Gastrocnemius medialis (tissue), 4 donors: Measurements from ENCODE around the gene TINCR. TPM values are rescaled to one million over a fixed set of nuclear protein-coding genes. Genes with fewer than 3 reads are reported as not detected.

Experiments
- ATAC-seq, 2 donors: fragments of 150-250 bp; one replicate each; pipeline ENCODE4 v1.9.1; 2016
- DNase-seq, 2 donors: peaks; one replicate each; pipeline ENCODE4 v3.0.0-alpha.2; 2019
- H3K27ac ChIP-seq, 4 donors: fragments of 200-600 bp; sonication (generic); 1 replicate in 1 of 4; 2 replicates in 3 of 4; pipeline ENCODE4 v1.5.1; 2016 to 2018; ENCODE audit warnings: mild to moderate bottlenecking in 2 of 4, moderate library complexity in 1 of 4
- H3K27me3 ChIP-seq, 3 donors: fragments of 200-600 bp; sonication (generic) in 2 of 3; 1 replicate in 1 of 3; 2 replicates in 2 of 3; pipeline versions ENCODE4 v1.5.1 to v1.6.0; 2016 to 2019; ENCODE audit warnings: mild to moderate bottlenecking in 1 of 3, moderate library complexity in 1 of 3
- H3K36me3 ChIP-seq, 2 donors: fragments of 200-600 bp; sonication (generic) in 1 of 2; one replicate each; pipeline ENCODE4 v1.5.1; 2017 to 2018
- H3K4me1 ChIP-seq, 2 donors: fragments of 200-600 bp; sonication (generic) in 1 of 2; one replicate each; pipeline ENCODE4 v1.5.1; 2016 to 2017; ENCODE audit warnings: mild to moderate bottlenecking in 2 of 2
- H3K4me3 ChIP-seq, 4 donors: fragments of 200-600 bp; sonication (generic) in 3 of 4; 1 replicate in 1 of 4; 2 replicates in 3 of 4; pipeline ENCODE4 v1.5.1; 2016 to 2019; ENCODE audit warnings: mild to moderate bottlenecking in 2 of 4
- H3K9me3 ChIP-seq, 3 donors: fragments of 200-600 bp; sonication (generic) in 2 of 3; 1 replicate in 1 of 3; 2 replicates in 2 of 3; pipeline ENCODE4 v1.5.1; 2016 to 2019
- CTCF ChIP-seq, 5 experiments: fragments of 450-650 bp in 3 of 5; fragments of 200-600 bp in 2 of 5; sonication (generic) in 2 of 5; IDR thresholded peaks in 4 of 5; conservative IDR thresholded peaks in 1 of 5; 1 replicate in 4 of 5; 2 replicates in 1 of 5; pipeline ENCODE4 v1.5.1; 2016 to 2019; ENCODE audit warnings: antibody characterized with exemption in 5 of 5, mild to moderate bottlenecking in 3 of 5, moderate library complexity in 3 of 5
- POLR2A ChIP-seq, 2 donors: fragments of 450-650 bp; IDR thresholded peaks; one replicate each; pipeline ENCODE4 v1.6.1; 2017; ENCODE audit warnings: antibody characterized with exemption in 2 of 2, mild to moderate bottlenecking in 2 of 2, moderate library complexity in 2 of 2
- in situ Hi-C, 4 donors: fragments of 200-750 bp; cut with MboI; loops; one replicate each; pipeline versions ENCODE4 v1.15.0 to v1.8.0; 2017; ENCODE audit warnings: low sequenced_read_pairs in 4 of 4
- intact Hi-C: fragments of 100-400 bp; cut with DNase I; formaldehyde crosslinking; loops from one replicate; pipeline ENCODE4 v1.15.1; 2023; ENCODE audit warnings: low total_unique reads
- total RNA-seq, 4 donors: library from RNA; depleted of rRNA; stranded (reverse); fragments of >200 nt; gene quantifications; one replicate each; pipeline versions ENCODE4 v1.1.0 to v1.2.3, GENCODE V29; 2016

TINCR gene
- total RNA-seq, 4 donors from 2014 or later, result 0.10 TPM; not detected in 3

GRCh38 chr19:5563935-5564612 is 3.7 kb downstream of the TINCR start:
- H3K4me1 ChIP-seq, result no peaks in the 10 kb centered on the region
- no peaks in the 10 kb centered on the region for H3K36me3 ChIP-seq
- DNase-seq, result no peak
- intact Hi-C loops (no loop called here), in situ Hi-C loops (no loop called here)
- ATAC-seq, result peak in 1 of 2 donors; percentile 39
- H3K27ac ChIP-seq, result no peak overlapping the region
- peaks cover 0 to 4% (median 0%) of the 10 kb centered on the region in 3 donors for H3K9me3 ChIP-seq
- no peak overlapping the region for H3K4me3 ChIP-seq
- TF ChIP-seq CTCF (IDR thresholded peaks at IDR 0.05 in 4 of 5, conservative IDR thresholded peaks at IDR 0.05 in 1 of 5), result no peak
- no peak for TF ChIP-seq POLR2A (IDR thresholded peaks at IDR 0.05)
- H3K27me3 ChIP-seq, result peaks cover 66 to 74% (median 66%) of the 10 kb centered on the region in 3 donors

GRCh38 chr19:5563008-5563431 is 4.7 kb downstream of the TINCR start:
- no peaks in the 10 kb centered on the region for H3K4me1 ChIP-seq
- no peaks in the 10 kb centered on the region for H3K36me3 ChIP-seq
- in situ Hi-C loops (no loop called here), intact Hi-C loops (no loop called here)
- no peak overlapping the region for H3K4me3 ChIP-seq
- H3K27me3 ChIP-seq, result peaks cover 60 to 73% (median 66%) of the 10 kb centered on the region in 3 donors
- DNase-seq (no peak), ATAC-seq (no peak)
- peaks cover 0 to 4% (median 0%) of the 10 kb centered on the region in 3 donors for H3K9me3 ChIP-seq
- H3K27ac ChIP-seq, result no peak overlapping the region
- TF ChIP-seq POLR2A (IDR thresholded peaks at IDR 0.05) (no peak), CTCF (IDR thresholded peaks at IDR 0.05 in 4 of 5, conservative IDR thresholded peaks at IDR 0.05 in 1 of 5) (no peak)

- no peak overlapping the region for H3K27ac ChIP-seq
- ATAC-seq (no peak), DNase-seq (no peak)
- H3K9me3 ChIP-seq, result peaks cover 0 to 4% (median 0%) of the 10 kb centered on the region in 3 donors
- in situ Hi-C loops (no loop called here), intact Hi-C loops (no loop called here)
- TF ChIP-seq POLR2A (IDR thresholded peaks at IDR 0.05), result no peak
- no peak for TF ChIP-seq CTCF (IDR thresholded peaks at IDR 0.05 in 4 of 5, conservative IDR thresholded peaks at IDR 0.05 in 1 of 5)
- no peaks in the 10 kb centered on the region for H3K4me1 ChIP-seq
- H3K36me3 ChIP-seq, result no peaks in the 10 kb centered on the region
- peaks cover 55 to 77% (median 68%) of the 10 kb centered on the region in 3 donors for H3K27me3 ChIP-seq
- no peak overlapping the region for H3K4me3 ChIP-seq
These were observed 5.5 kb downstream of the TINCR start for GRCh38 chr19:5562280-5562679.

GRCh38 chr19:5561559-5561958 is 6.2 kb downstream of the TINCR start:
- intact Hi-C loops (no loop called here), in situ Hi-C loops (no loop called here)
- Histone ChIP-seq H3K4me1 (no peaks in the 10 kb centered on the region), H3K9me3 (peaks cover 0 to 4% (median 0%) of the 10 kb centered on the region in 3 donors), H3K4me3 (no peak overlapping the region), H3K36me3 (no peaks in the 10 kb centered on the region), H3K27me3 (peaks cover 48 to 70% (median 61%) of the 10 kb centered on the region in 3 donors), H3K27ac (no peak overlapping the region)
- TF ChIP-seq POLR2A (IDR thresholded peaks at IDR 0.05), result no peak
- TF ChIP-seq CTCF (IDR thresholded peaks at IDR 0.05 in 4 of 5, conservative IDR thresholded peaks at IDR 0.05 in 1 of 5), result peak in 1 of 5 experiments; percentile 18
- ATAC-seq (no peak), DNase-seq (no peak)
